ENCODE results near the gene CTNNA3. TPM values are rescaled to one million over a fixed set of nuclear protein-coding genes. Genes with fewer than 3 reads are reported as not detected.

The CTNNA3 gene
- total RNA-seq, 1 donor from 2014 or later, result not detected

DNA sequence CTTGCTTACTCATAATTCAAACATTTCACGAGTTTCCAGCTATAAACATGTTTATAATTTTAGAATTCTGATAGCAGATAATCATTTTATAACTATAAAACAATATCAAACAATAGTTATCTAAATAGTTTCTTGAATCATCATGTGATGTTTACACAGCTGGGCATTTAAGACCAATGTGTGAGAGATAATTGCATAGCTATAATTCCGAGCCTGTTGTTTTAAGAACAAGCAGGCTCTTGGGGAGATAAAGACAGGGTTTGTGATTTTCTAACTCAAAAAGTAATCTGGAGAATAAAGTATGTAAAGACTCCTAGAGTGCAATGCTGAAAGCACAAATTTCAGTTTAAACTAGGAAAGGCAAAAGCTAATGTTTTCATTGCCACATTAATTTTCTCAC, 439.0 kb downstream of the CTNNA3 start:
- Mint-ChIP-seq H3K27ac (no peak overlapping the region), H3K9me3 (no peaks in the 10 kb centered on the region), H3K36me3 (ENCODE audit: low read depth) (no peaks in the 10 kb centered on the region), H3K4me3 (no peak overlapping the region), H3K27me3 (no peaks in the 10 kb centered on the region), H3K4me1 (no peaks in the 10 kb centered on the region)
- POLR2A ChIA-PET, result no interaction called here
- DNase-seq (no peak), ATAC-seq (ENCODE audit: low read depth) (no peak)
- CTCF ChIA-PET, result no interaction called here
- TF ChIP-seq, protein P1, sequence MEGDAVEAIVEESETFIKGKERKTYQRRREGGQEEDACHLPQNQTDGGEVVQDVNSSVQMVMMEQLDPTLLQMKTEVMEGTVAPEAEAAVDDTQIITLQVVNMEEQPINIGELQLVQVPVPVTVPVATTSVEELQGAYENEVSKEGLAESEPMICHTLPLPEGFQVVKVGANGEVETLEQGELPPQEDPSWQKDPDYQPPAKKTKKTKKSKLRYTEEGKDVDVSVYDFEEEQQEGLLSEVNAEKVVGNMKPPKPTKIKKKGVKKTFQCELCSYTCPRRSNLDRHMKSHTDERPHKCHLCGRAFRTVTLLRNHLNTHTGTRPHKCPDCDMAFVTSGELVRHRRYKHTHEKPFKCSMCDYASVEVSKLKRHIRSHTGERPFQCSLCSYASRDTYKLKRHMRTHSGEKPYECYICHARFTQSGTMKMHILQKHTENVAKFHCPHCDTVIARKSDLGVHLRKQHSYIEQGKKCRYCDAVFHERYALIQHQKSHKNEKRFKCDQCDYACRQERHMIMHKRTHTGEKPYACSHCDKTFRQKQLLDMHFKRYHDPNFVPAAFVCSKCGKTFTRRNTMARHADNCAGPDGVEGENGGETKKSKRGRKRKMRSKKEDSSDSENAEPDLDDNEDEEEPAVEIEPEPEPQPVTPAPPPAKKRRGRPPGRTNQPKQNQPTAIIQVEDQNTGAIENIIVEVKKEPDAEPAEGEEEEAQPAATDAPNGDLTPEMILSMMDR (IDR thresholded peaks at IDR 0.05), result no peak
- intact Hi-C loops (cut with micrococcal nuclease), result no loop called here

DNA sequence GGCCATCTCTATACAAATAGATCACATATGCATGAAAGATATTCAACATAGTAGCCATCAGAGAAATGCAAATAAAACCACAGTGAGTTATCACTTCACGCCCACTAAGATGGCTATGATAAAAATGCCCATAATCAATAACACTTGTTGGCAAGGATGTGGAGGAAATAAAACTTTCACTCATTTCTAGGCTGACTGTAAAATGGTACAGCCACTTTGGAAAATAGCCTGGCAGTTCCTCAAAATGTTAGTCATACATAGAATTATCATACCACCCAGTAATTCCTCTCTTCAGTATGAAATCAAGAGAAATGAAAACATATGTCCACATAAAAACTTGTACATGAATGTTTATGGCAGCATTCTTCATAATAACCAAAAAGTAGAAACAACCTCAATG, 445.3 kb downstream of the CTNNA3 start:
- no peaks in the 10 kb centered on the region for H3K27me3 Mint-ChIP-seq
- CTCF ChIA-PET, result no interaction called here
- H3K36me3 Mint-ChIP-seq (ENCODE audit: low read depth), result no peaks in the 10 kb centered on the region
- POLR2A ChIA-PET, result no interaction called here
- peaks cover 2% of the 10 kb centered on the region for H3K9me3 Mint-ChIP-seq
- DNase-seq (no peak), ATAC-seq (ENCODE audit: low read depth) (no peak)
- intact Hi-C loops (cut with micrococcal nuclease), result no loop called here
- H3K4me1 Mint-ChIP-seq, result no peaks in the 10 kb centered on the region
- TF ChIP-seq, protein P1 (IDR thresholded peaks at IDR 0.05), result no peak
- H3K4me3 Mint-ChIP-seq, result no peak overlapping the region
- H3K27ac Mint-ChIP-seq, result no peak overlapping the region

DNA sequence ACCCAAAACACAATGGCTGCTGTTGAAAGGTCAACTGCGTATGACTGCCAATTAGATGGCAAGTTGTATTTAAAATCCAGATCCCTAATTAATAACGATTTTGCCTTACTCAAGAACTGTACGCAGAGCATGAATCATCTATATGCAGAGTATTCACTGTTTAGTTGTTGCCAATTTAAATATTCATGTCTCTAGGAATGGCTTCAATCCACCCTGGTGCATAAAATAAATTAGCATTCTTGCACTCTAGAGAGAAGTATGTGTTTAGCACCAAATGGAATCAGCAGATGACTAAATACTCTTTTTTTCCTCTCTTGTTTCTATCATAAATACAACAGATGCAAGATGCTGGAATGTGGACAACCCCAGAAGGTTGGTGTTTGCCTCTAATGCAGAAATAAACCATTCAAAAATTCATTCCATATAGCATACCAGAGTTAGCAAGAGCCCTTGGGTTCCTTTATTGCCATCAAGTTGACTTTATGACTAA, 449.9 kb downstream of the CTNNA3 start:
- intact Hi-C loops (cut with micrococcal nuclease), result no loop called here
- DNase-seq (no peak), ATAC-seq (ENCODE audit: low read depth) (no peak)
- H3K4me1 Mint-ChIP-seq, result no peaks in the 10 kb centered on the region
- H3K9me3 Mint-ChIP-seq, result no peaks in the 10 kb centered on the region
- TF ChIP-seq, protein P1 (IDR thresholded peaks at IDR 0.05), result no peak
- no peak overlapping the region for H3K27ac Mint-ChIP-seq
- H3K4me3 Mint-ChIP-seq, result no peak overlapping the region
- H3K27me3 Mint-ChIP-seq, result no peaks in the 10 kb centered on the region
- CTCF ChIA-PET, result no interaction called here
- H3K36me3 Mint-ChIP-seq (ENCODE audit: low read depth), result no peaks in the 10 kb centered on the region
- POLR2A ChIA-PET, result no interaction called here

DNA sequence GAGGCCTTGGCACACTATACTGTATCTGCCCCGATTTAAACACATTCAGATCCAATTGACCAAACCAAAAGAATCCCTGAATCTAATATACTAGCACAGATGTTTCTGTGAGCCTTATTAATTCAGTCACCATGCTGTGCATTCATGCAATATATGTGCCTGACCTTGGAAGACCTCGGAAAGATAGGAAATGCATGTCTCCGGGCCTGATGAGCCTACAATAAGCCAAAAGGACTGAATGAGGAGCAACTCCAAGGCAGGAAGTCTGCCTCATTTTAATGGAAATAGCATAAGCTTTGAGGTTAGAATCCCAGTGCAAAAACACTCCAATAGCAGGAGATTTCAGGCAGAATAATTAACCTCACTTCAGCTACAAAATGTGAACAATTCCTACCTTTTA, 453.5 kb downstream of the CTNNA3 start:
- ATAC-seq (ENCODE audit: low read depth) (no peak), DNase-seq (no peak)
- Mint-ChIP-seq H3K27ac (no peak overlapping the region), H3K36me3 (ENCODE audit: low read depth) (no peaks in the 10 kb centered on the region), H3K9me3 (no peaks in the 10 kb centered on the region), H3K27me3 (no peaks in the 10 kb centered on the region), H3K4me1 (no peaks in the 10 kb centered on the region), H3K4me3 (no peak overlapping the region)
- intact Hi-C loops (cut with micrococcal nuclease), result no loop called here
- CTCF ChIA-PET, result no interaction called here
- POLR2A ChIA-PET, result no interaction called here
- TF ChIP-seq, protein P1 (IDR thresholded peaks at IDR 0.05), result no peak

DNA sequence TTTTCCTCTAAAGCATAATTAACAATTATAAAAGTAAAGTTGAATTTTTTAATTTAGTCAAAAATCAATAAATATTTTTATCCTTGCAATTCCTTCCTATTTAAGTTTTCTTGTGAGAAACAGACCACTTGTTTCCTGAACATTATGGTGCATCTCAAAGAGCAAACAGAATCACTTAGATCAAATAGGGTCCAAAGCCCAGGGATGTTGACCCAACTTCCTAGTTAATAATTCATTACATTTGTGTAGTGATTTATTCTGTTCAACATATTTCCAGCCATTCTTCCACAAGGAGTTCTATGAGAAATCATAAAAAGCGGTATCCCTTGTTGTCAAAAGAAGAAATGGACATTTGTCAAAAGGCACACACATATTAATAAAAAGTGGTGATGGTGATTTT, 454.5 kb downstream of the CTNNA3 start:
- Mint-ChIP-seq H3K27me3 (no peaks in the 10 kb centered on the region), H3K4me1 (no peaks in the 10 kb centered on the region), H3K36me3 (ENCODE audit: low read depth) (no peaks in the 10 kb centered on the region), H3K27ac (no peak overlapping the region), H3K4me3 (no peak overlapping the region), H3K9me3 (peaks cover 2% of the 10 kb centered on the region)
- ATAC-seq (ENCODE audit: low read depth), result no peak
- intact Hi-C loops (cut with micrococcal nuclease), result no loop called here
- TF ChIP-seq, protein P1 (IDR thresholded peaks at IDR 0.05), result no peak
- ChIA-PET CTCF (no interaction called here), POLR2A (no interaction called here)
- no peak for DNase-seq

All from activated B cell treated with CpG ODN at 0.5 μM for 24 hours (primary cell).